AG08396 (cell line): Measurements from ENCODE around the gene LRFN4.
"Not testable (repeated sequence)": the region's sequence is repeated elsewhere in the genome, so short reads cannot be mapped to it uniquely, and the experiment has no call there.

Source experiments
- DNase-seq: peaks from one replicate; pipeline ENCODE4 v3.0.0; 2012; ENCODE audit warnings: low spot score, mixed read lengths

The LRFN4 gene

DNA sequence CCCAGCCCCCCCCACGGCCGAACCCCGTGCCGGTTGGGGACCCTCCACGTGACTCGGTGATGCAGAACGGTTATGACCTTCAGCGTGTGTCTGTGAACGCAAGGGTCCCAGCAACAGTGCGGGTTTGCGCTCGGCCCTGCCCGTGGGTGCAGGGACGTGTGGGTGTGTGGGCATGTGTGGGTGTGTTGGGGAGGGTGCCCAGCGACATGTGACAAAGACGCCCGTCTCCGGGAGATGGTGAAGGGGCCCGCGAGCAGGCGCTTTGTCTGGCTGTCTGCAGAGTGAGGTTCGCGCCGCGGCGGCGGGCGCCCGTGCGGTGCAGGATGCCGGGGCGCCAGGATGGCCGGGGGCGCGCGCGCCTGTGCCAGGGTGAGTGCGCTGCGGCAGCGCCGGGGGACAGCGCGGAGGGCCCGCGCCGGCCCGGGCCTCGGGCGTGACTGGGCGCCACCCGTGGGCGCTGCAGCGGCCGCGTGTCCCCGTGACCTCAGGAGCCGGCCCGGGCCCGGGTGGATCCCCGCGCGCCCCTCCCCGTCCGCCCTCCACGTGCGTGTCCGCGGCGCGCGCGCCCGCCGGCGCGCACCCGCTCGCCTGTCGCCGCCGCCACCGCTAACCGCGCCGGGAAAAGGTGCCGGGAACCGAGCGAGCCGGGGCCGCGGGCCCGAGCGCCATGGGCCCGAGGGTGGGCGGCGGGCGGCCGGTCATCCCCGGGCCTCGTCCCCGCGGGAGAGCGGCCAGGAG, at the start of gene LRFN4:
LRFN4 (plus strand) TSS at position 569 of the 738 bp plus-strand sequence. CDS start 681 bp downstream, outside the sequence.
- DNase-seq = peak; percentile 79

DNA sequence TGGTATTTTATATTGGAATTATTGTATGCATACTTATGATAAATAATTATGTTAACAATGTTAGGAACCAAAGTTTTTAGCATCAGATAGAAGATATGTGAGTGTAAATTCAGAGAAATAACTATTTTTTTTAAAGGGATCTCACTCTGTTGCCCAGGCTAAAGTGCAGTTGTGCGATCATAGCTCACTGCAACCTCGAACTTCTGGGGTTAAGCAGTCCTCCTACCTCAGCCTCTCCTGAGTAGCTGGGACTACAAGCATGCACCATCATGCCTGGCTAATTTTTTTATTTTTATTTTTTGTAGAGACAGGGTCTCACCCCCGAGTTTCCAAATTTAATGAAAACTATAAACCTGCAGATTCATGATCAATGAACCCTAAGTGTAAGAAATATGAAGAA, 47.3 kb upstream of the LRFN4 start:
- DNase-seq = no peak

DNA sequence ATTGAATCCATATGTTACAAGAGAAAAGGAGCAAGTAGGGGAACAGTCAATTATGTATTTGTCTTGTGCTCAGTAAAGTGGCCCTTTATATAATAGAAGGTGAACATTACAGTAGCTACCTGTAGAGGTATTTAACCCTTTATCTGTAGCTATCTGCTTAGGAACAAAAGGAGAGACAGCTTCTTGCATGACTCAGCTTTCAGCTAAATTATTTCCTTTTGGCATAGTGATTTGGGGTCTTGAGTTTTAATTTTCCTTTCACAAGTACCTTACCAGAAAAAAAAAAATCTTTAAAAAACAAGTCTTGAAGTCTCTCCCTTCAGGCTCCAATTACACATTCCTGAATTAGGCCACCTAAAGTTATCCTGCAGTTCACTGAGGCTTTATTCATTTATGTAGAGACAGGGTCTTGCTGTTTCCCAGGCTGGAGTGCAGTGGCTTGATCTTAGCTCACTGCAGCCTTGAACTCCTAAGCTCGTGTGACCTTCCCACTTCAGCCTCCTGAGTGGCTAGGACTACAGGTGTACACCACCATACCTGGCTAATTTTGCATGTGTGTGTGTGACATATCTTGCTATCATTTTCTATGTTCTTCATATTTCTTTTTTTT, 46.2 kb upstream of the LRFN4 start:
- no peak for DNase-seq

DNA sequence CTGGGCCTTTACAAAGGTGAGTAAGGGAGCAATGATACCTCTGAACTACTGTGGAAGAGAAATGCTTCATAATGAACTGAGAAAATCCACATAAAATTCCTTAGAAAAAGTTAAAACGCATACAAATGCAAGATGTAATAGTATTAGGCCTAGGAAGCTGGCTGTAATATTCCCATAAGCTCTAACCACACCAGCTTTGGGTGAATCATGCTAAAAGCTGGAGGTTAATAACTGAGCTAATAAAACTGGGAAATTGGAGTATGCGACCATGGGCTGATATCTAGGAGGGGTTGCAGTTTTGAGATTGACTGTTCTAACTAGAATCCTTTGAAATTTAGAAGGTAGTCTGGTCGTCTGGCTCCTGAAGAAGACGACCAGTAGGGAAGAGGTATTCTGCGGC, 42.2 kb upstream of the LRFN4 start:
- DNase-seq = no peak

DNA sequence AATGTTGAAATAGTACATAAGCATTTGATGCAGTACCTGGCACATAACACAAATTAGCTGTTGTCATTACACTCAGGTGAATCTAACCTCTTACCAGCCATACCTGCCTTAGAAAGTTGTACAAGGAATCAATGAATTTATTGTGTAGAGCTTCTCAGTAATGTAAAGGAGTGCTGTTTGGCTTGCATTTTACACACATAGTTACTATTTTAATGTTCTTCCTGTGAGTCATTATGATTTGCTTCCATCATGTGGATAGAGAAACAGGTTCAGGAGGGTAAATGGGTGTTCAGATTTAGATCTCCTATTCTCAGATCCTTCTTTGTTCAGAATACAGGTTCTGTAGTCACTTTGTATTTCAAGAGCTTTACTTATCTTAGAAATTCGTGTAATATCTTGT, 41.2 kb upstream of the LRFN4 start:
- DNase-seq = no peak

DNA sequence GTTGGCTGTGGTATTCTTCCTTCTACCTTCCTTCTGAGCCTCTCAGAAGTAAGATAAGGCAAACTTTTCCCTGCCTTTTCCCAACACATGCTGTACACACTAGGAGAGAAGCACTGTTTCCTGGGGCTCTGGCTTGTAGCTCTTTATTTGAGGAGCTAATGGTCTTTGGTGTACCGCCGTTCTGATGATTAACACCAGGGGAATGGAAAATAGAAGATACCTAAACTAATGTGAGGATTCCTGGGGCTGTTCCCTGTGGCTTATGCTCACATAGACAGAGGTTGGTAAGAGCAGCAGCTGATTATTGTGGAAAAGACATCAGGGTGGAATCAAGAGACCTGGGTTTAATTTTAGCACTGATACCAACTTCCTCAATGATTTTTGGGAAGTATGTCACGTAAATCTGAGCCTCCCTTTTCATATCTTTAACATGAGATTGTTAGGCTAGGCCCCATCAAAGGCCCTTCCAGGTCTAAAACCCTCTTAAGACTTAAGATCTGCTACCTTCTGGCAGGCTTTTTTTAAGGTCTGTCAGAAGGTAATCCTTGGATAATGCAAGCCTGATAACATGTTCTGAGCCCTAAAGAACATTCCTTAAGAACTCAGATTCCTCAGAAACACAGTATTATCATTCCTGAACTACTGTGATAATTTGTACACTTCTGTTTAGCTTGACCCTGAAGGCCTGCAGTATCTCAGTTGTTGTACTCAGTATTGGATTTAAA, 38.5 kb upstream of the LRFN4 start:
- no peak for DNase-seq

DNA sequence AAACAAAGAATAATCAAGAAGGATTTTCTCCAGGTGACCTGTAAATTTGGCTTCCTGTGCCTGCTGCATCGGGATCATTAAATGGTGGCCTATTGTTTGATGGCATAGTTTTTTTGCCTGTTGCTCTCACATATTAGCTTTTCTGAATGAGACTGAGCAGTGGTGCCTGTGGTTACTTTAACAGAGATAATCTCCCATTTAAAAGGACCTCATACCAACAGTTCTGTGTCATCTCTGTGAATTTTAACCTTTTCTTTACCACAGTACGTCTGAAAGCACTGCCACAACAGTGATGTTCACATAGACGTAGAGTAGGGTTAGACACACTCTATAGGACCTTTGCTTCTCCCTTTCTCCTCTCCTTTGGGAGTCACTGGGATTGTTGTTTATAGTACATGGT, 36.5 kb upstream of the LRFN4 start:
- no peak for DNase-seq

DNA sequence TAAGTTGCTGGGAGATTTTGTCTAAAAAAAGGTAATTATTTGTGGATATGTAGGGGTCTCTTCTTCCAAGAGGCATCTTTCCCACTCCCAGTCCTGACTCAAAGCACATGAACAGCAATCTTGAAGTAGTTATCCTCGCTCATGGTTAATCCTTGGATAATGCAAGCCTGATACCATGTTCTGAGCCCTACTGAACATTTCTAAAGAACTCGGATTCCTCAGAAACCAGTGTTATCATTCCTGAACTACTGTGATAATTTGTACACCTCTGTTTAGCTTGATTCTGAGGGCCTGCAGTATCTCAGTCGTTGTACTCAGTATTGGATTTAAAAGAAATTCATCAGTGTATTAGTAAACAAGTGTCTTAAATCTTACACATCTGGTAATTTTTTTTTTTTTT, 36.0 kb upstream of the LRFN4 start:
- DNase-seq = no peak

DNA sequence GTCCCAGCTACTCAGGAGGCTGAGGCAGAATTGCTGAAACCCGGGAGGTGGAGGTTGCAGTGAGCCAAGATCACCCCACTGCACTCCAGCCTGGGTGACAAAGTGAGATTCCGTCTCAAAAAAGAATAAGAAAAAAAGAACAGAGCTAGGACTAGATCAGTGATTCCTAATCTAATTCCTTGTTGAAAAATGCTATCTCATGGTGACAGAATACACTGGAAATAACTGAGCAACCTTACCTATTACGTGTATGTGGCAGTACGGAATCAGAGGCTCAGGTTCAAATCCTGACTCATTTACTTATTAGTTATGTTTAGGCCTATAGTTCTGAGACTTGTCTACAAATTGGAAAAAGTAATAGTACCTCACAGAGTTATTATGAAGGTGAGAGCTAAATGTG, 33.2 kb upstream of the LRFN4 start:
- DNase-seq = no peak

DNA sequence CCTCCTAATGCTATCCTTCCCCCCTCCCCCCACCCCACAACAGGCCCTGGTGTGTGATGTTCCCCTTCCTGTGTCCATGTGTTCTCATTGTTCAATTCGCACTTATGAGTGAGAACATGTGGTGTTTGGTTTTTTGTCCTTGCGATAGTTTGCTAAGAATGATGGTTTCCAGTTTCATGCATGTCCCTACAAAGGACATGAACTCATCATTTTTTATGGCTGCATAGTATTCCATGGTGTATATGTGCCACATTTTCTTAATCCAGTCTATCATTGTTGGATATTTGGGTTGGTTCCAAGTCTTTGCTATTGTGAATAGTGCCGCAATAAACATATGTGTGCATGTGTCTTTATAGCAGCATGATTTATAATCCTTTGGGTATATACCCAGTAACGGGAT, 32.3 kb upstream of the LRFN4 start:
- not testable (repeated sequence) for DNase-seq

DNA sequence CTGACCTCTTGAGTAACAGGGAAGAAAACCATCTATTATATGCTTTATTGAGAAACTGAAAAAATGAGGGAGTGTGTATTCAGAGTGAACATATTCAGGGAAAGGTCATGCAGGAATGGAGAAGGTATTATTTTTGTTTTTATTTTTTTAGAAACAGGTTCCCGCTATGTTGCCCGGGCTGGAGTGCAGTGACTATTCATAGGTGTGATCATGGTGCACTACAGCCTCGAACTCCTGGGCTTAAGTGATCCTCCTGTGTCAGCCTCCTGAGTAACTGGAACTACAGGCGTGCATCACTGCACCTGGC, 22.4 kb upstream of the LRFN4 start:
- DNase-seq = no peak

DNA sequence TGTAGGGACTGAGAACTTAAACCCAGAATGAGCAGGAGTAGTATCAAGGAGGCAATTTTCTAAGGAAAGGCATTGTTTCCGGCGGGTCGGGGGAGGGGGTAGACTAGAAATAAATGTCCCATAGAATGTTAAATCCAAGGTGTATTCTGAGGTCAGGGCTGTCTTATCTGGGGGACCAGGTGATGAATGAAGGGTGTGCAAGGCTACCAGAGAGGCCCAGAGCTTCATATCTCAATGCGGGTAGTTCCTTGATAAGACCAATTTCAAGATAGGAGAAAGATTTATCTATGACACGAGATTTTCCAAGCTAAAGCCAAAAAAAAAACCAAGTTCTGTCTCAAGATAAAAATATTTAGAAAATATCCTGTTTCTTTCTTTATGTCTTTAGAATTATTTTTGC, 21.9 kb upstream of the LRFN4 start:
- DNase-seq = no peak

DNA sequence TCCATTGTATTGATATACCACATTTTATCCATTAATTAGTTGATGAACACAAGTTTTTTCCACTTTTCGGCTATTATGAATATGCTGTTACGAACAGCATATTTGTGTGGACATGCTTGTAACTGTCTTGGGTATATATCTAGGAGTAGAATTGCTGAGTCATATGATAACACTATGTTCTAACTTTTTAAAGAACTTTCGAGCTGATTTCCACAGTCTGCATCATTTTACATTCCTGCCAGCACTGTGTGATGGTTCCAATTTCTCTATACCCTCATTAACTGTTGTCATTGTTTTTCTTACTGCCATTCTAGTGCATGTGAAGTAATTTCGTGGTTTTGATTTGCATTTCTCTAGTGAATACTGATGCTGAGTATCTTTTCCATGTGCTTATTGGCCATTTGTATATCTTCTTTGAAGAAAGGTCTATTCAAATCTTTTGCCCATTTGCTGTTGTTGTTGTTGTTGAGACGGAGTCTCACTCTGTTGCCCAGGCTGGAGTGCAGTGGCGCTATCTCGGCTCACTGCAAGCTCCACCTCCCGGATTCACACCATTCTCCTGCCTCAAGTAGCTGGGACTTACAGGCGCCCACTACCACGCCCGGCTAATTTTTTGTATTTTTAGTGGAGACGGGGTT, 21.0 kb upstream of the LRFN4 start:
- DNase-seq = no peak

DNA sequence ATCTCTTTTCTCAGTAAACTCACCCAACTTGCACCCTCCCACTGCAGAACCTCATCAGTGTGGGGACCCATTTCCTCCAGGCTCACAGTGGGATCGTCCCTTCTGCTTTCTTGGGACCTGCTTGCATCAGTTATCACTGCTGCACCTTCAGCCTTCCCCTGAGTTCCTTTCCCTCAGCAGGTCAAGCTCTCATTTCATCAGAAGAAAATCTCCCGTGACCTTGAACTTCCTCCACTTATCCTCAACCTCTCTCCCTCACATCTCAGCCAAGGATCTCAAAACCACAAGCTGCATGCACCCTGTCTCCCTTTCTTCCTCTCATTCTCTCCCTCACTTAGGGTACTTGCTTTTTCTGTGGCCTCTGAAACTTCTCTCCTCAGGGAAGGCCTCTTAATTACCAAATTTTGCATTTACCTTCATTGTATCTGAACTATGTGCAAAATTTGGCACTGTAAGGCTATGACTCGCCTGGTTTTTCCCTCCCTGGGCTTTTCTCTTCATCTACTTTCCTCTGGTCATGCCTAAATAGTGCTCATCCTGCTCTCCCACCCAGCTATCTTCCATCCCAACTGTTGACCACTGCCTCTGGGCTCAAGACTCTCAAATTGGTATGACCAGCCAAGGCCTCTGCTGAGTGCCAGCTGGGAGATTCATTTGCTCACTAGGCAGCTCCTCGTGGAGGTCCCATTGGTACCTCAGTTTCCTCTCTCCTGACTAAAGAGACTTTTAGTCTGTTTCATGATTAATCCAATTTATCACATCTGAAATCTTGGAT, 16.4 kb upstream of the LRFN4 start:
- DNase-seq = peak; percentile 5

DNA sequence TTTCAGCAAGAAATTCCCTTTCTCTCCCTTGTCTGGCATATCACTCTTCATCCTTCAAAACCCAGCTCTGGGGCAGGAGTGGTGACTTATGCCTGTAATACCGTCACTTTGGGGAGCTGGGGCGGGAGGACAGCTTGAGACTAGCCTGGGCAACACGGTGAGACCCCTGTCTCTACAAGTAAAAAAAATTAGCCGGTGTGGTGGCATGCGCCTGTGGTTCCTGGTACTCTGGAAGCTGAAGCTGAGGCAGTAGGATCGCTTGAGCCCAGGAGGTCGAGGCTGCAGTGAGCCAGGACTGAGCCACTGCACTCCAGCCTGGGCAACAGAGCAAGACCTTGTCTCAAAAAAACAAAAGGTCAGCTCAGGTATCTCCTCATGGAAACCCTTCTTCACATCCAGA, 15.0 kb upstream of the LRFN4 start:
- no peak for DNase-seq

DNA sequence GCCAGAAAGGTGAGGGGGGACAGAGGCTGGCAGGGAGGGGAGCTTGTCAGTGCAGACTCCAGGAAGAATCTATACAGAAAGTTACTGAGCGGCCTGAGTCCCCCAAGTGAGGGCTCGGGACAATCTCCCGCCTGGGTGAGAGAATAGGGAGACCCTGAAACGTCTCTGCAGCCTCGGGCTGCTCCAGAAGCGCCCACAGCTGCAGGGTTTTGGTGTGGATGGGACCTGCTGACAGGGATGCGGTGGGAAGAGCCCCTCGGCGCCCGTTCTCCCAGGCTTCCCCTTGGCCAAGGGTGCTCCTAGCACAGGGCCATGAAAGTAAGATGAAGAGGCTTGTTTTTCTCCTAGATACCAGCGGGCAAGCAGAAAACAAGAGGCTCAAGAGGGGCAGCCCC, 14.4 kb upstream of the LRFN4 start:
- no peak for DNase-seq

DNA sequence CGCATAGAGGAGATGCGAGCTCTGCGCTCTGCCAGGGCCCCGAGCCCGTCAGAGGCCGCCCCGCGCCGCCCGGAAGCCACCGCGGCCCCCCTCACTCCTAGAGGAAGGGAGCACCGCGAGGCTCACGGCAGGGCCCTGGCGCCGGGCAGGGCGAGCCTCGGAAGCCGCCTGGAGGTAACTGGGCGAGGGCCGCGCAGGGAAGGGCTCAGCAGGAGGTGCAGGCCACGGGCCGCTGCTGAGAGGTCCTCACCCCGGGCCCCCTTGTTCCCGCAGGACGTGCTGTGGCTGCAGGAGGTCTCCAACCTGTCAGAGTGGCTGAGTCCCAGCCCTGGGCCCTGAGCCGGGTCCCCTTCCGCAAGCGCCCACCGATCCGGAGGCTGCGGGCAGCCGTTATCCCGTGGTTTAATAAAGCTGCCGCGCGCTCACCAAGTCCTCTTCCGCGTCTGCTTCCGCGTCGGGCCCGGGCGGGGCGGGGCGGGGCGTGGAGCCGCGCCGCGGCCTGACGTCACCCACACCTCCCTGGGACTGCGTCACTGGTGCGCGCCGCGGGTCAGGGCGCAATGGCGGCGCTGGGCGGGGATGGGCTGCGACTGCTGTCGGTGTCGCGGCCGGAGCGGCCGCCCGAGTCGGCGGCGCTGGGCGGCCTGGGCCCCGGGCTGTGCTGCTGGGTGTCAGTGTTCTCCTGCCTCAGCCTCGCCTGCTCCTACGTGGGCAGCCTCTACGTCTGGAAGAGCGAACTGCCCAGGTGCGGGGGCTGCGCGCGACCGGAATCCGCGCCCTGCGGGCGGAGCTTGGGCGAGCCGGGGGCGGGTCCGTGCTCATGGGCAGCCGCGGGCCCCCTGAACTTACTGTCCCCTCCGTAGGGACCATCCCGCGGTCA, 13.7 kb upstream of the LRFN4 start, which contains the start of gene RCE1:
RCE1 (plus strand) TSS at position 546 of the 880 bp plus-strand sequence; CDS start at position 561, 15 bp downstream.
- peak; percentile 98 for DNase-seq

DNA sequence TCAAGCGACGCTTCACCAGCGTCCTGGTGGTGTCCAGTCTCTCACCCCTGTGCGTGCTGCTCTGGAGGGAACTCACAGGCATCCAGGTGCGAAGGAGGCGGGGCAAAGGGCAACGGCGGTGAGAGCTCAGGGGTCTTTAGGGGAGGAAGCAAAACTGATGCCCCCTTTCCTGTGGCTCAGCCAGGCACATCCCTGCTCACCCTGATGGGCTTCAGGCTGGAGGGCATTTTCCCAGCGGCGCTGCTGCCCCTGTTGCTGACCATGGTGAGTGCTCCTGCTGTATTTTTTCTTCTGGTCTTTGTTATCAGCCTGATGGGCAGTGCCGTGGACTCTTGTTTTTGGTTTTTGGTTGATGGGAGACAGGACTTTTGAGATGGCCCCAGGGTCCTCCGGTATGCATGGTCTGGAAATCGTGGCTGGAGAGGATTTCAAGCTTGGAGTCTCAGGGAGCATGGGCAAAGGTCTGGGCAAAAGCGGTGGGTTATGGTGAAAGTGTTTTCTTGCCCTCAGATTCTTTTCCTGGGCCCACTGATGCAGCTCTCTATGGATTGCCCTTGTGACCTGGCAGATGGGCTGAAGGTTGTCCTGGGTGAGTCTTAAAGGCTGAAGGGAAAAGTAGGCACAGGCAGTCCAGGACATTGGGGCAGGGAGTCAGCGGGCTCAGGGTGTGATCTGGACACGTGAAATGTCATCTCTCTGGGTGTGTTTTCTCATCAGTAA, 12.9 kb upstream of the LRFN4 start:
- no peak for DNase-seq

DNA sequence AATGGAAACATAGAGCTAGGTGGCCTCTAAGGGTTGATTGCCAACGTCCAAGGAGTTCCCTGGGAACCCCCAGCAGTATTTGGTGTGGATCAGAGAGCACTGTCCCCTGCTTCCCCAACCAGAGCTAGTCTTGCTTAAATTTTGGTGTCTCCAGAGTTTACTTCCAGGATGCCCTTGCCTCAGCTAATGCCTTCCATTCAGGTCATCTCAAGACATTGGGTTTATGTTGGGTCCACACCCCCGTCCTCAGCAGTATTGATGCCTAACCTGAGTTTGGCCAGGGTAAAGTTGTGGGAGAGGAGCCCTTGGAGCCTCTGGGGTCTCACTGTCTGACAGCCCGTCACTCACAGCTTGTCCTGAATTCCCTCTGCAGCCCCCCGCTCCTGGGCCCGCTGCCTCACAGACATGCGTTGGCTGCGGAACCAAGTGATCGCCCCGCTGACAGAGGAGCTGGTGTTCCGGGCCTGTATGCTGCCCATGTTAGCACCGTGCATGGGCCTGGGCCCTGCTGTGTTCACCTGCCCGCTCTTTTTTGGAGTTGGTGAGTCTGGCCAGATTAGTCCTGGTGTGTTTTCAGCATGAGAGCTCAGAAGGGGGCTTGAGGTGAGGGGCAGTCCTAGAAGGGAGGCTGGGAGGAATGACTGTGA, 12.2 kb upstream of the LRFN4 start:
- no peak for DNase-seq
